Right lung (tissue), 10 donors: ENCODE results near the gene ZNF823. TPM values are rescaled to one million over a fixed set of nuclear protein-coding genes. Genes with fewer than 3 reads are reported as not detected.
"Not testable (repeated sequence)": the region's sequence is repeated elsewhere in the genome, so short reads cannot be mapped to it uniquely, and the experiment has no call there.

Experiments
- DNase-seq, 2 donors: peaks; one replicate each; pipeline ENCODE4 v3.0.0-alpha.2; 2013
- long read RNA-seq, 8 donors: transcript quantifications; one replicate each; lab custom pipeline, GENCODE V29; 2026
- polyA plus RNA-seq, 5 donors: library from polyadenylated mRNA; unstranded; fragments of 120-200 nt; gene quantifications; one replicate each; pipeline versions ENCODE4 v1.2.1 to v1.2.3, GENCODE V29; 2013; ENCODE audit warnings: inconsistent platforms in 1 of 5, low replicate concordance in 1 of 5; ENCODE audit not compliant: insufficient read length in 5 of 5, insufficient read depth in 1 of 5

ZNF823 gene
- polyA plus RNA-seq, result 10 to 100 TPM in 2 of 5 donors, 1 to 10 TPM in 3; 7.0 to 11.0 (median 9.0) TPM
- long read RNA-seq, donor 1, partial matches to known transcripts, result 0 of 2 reads
- long read RNA-seq, donor 1, other reads (novel, unspliced or antisense), result 0 of 2 reads
- long read RNA-seq, donor 2, partial matches to known transcripts, result 0 of 4 reads
- long read RNA-seq, donor 2, other reads (novel, unspliced or antisense), result 0 of 4 reads
- long read RNA-seq, donor 3, partial matches to known transcripts, result 13 of 15 reads
- long read RNA-seq, donor 3, other reads (novel, unspliced or antisense), result 0 of 15 reads
- long read RNA-seq, donor 4, partial matches to known transcripts, result 0 of 1 reads
- long read RNA-seq, donor 4, other reads (novel, unspliced or antisense), result 0 of 1 reads
- long read RNA-seq, donor 5, partial matches to known transcripts, result 16 of 28 reads
- long read RNA-seq, donor 5, other reads (novel, unspliced or antisense), result 7 of 28 reads
- long read RNA-seq, donor 6, partial matches to known transcripts, result 0 of 3 reads
- long read RNA-seq, donor 6, other reads (novel, unspliced or antisense), result 0 of 3 reads
- long read RNA-seq, donor 7, partial matches to known transcripts, result 33 of 34 reads
- long read RNA-seq, donor 7, other reads (novel, unspliced or antisense), result 0 of 34 reads
- long read RNA-seq, donor 8, partial matches to known transcripts, result 0 of 5 reads
- long read RNA-seq, donor 8, other reads (novel, unspliced or antisense), result 0 of 5 reads

DNA sequence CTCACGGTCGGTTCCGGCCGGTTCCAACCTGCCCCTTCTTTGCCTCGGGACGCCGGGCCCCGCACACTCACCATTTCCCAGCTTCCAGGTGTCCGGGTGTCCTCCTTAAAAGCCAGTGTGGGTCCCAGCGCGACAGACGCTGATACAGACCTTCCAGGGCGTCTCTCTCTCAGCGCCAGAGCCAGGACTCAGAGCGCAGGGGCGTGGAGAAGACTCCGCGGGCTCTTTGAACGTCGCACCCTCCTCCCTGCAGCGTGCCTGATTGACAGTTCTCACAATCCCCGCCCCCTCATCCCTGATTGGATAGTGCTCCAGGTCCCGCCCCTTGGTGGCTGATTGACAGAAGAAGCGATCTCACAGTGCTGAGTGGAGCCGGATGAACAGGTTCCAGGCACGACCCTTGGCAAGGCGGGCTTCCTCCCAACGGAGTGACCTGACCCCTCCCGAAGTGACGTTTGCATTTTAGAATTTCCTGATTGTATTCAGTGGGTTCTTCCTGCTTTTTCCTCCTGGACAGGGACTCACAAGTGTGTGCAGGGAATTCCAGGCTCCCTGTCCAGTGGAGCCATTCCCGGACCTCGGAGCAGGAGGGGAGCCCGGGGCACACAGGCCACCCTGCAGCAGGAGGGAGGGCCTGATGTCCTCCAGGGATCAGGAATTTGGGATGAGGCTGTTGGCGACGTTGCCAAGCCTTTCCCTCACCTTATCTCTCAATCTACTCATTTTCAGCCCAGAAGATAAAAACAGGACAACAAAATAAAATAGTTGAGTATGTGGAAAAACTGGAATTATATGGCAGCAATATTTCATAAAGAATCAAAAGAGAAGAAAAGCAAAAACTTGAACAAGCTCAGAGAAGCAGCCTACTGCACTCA is at the start of gene ZNF823:
Gene ZNF823, minus strand, starts transcription at position 201 of the 875 bp plus-strand sequence. Its CDS starts 127 bp downstream, at position 74.
- DNase-seq, result peak; percentile 98 to 99

DNA sequence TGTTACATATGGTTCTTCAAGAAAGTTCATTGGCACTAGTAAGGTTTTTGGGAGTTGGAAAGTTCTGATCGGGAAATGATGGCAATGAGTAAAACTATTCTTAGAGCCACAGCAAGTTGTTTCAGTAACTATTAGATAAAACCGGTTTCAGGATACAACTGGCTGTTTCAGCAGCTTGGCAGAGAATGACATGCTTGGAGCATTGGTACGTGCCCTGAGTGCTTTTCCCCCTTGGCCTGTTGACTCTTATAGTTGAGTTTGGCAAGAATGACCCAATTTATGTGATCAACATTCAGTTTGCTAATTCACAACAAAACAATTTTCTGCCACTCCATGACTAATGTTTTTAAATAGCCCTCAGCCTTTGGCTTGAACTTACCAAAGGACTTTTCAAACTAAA is 48.8 kb upstream of the ZNF823 start:
- no peak for DNase-seq

DNA sequence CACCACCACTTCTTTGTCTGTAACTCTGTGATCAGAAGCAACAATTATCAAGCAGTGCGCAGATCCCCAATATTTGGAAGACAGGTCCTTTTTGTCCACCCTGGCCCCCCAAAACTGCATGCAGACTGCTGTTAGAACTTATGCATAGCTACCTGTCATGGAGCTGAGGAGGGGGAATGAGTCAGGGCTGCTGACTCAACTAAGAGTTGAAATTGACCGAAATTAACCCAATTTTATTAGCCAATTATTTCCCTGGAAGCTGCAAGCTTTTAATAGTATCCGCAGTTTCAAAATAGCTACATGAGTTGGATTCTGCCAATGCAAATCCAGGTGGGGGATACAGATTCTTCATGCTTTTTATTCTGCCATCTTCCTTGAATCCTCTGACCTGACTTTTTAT is 45.6 kb upstream of the ZNF823 start:
- DNase-seq, result no peak

DNA sequence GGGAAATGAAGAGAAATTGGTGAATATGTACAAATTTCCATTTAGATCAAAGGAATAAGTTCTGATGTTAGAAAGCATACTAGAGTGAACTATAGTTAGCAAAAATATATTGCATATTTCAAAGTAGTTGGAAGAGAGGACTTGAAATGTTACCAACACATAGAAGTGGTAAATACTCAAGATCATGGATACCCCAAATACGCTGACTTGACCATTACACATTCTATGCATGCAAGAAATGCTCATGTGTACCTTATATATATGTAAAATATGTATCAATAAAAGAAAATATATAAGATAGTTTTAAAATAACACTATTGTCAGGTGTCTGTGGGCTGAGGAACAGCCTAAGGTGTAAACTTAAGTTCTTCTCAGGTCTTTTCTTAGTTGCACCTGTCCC is 45.0 kb upstream of the ZNF823 start:
- no peak for DNase-seq

DNA sequence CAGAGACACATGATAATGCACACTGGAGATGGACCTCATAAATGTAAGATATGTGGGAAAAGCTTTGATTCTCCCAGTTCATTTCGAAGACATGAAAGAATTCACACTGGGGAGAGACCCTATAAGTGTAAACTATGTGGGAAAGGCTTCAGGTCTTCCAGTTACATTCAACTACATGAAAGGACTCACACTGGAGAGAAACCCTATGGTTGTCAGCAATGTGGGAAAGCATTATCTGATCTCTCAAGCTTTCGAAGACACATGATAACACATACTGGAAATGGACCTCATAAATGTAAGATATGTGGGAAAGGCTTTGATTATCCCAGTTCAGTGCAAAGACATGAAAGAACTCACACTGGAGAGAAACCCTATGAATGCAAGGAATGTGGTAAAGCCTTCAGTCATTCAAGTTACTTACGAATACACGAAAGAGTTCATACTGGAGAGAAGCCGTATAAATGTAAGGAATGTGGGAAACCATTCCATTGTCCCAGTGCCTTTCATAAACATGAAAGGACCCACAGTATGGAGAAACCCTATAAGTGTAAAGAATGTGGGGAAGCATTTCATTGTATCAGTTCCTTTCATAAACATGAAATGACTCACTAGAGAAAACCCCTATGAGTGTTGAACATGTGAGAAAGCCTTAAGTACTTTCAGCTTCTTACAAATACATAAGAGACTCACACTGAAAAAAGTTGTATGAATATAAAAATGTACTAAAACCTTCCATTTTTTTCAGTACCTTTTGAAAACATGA is 42.7 kb upstream of the ZNF823 start:
- DNase-seq, result no peak

DNA sequence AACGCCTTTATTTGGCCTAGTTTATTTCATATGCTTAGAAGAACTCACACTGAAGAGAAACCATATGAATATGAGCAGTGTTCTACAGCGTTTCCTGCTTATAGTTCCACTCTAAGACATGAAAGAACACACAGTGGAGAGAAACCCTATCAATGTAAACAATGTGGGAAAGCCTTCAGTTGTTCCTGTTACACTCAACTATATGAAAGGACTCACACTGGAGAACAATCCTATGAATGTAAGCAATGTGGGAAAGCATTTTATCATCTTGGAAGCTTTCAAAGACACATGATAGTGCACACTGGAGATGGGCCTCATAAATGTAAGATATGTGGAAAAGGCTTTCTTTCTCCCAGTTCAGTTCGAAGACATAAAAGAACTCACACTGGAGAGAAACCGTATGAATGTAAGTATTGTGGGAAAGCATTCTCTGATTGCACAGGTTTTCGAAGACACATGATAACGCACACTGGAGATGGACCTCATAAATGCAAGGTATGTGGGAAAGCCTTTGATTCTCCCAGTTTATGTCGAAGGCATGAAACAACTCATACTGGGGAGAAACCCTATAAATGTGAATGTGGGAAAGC is 41.8 kb upstream of the ZNF823 start:
- DNase-seq, result no peak

DNA sequence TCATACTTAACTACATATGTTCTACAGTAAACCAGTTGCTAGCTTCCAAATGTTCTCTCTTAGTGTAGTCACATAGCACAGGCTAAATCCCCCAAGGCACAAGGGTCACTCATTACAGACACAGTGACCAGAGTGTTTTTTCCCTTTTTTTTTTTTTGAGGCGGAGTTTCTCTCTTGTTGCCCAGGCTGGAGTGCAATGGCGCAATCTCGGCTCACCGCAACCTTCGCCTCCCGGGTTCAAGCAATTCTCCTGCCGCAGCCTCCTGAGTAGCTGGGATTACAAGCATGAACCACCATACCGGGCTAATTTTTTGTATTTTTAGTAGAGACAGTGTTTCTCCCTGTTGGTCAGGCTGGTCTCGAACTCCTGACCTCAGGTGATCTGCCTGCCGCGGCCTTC is 37.9 kb upstream of the ZNF823 start:
- not testable (repeated sequence) for DNase-seq

DNA sequence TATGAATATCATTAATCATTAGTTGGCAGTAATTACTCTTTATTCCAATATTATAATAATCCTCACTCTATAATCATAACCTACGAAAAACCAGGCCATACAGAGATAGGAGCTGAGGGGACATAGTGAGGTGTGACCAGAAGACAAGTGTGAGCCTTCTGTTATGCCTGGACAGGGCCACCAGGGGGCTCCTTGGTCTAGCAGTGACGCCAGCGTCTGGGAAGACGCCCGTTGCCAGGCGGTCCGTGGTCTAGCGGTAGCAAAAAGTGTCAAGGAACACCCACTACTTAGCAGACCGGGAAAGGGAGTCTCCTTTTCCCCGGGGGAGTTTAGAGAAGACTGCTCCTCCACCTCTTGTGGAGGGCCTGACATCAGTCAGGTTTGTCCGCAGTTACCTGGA is 32.8 kb upstream of the ZNF823 start:
- DNase-seq, result not testable (repeated sequence)

DNA sequence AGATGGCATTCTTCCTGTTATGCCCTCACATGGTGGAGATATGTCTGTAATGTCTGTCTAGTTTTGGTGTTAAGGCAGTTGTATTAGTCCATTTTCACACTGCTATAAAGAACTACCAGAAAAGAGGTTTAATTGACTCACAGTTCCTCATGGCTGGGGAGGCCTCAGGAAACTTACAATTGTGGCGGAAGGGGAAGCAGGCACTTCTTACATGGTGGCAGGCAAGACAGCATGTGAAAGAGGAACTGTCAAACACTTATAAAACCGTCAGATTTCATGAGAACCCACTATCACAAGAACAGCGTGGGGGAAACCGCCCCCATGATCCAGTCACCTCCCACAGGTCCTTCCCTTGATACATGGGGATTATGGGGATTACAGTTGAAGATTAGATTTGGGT is 31.2 kb upstream of the ZNF823 start:
- DNase-seq, result no peak

DNA sequence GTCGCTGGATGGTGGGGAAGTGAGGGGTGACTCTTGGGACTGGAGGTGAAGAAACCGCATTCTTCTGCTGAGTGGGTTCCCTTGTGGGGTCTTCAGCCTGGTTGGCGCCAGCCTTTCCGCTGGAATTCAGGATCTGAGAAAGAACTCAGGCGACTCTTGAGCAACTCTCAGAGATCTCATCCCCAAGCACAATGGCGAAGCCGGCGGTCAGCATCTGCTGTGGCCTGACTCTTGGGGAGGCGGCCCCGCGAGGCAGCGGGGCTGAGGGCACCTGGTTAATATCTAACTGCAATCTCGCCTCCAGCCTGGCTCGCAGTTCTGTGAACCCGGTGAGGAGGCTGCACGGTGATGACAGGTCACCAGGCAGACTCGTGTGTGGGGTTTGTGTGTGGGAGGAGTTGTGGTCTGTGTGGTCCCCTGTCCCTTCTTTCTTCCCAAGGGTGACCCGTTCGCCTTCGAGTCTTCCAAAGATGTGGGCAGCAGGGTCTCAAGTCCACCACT is 28.9 kb upstream of the ZNF823 start:
- peak; percentile 28 to 33 for DNase-seq

DNA sequence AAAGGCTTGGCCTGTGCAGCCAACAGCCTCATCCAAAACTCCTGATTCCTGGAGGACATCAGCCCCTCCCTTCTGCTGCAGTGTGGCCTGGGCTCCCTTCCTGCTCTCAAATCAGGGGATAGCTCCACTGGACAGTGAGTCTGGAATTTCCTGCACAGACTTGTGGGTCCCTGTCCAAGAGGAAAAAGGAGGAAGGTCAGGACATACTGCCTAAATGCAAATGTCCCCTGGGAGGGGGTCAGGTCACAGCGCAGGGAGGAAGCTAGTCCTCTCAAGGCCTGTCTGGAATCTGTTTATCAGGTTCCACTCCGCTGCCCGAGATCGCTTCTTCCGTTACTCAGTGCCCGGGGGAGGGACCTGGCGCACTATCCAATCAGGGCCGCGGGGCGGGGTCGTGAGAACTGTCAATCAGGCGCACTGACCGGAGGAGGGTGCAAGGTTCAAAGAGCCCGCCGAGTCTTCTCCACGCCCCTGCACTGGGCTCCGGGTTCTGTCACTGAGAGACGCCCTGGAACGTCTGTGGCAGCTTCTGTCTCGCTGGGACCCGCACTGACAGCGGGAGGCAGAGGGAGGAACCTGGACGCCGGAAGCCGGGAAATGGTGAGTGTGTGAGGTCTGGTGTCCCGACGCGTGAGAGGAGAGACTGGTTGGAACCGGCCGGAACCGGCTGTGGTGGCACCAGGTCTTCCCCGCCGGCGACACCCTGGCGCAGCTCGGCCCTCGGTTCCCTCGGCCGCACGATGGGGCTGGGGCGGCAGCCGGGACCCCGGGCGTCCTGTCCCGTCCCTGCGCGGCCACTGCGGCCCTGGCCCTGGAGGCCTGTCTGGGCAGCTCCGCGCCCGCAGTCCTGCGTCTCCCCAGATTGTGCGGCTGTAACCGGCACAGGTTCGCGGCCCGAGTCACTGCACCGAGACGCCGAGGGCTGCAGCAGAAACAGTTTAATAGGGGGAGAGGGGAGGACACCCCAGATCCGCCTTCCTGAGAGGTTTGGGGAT is 28.1 kb upstream of the ZNF823 start, which contains the start of gene ZNF441:
Gene ZNF441, plus strand, starts transcription at position 404 of the 995 bp plus-strand sequence. Its CDS starts 194 bp downstream, at position 598.
- peak; percentile 96 for DNase-seq

DNA sequence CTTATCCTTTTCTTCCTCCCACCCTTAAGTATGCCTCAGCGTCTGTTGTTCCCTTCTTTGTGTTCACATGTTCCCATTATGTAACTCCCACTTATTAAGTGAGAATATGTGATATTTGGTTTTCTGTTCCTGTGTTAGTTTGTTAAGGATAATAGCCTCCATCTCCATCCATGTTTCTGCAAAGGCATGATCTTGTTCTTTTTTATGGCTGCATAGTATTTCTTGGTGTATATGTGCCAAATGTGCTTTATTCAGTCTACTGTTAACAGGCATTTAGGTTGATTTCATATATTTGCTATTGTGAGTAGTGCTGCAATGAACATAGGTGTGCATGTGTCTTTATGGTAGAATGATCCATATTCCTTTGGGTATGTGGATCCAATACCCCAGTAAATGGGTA is 24.9 kb upstream of the ZNF823 start:
- DNase-seq, result no peak

DNA sequence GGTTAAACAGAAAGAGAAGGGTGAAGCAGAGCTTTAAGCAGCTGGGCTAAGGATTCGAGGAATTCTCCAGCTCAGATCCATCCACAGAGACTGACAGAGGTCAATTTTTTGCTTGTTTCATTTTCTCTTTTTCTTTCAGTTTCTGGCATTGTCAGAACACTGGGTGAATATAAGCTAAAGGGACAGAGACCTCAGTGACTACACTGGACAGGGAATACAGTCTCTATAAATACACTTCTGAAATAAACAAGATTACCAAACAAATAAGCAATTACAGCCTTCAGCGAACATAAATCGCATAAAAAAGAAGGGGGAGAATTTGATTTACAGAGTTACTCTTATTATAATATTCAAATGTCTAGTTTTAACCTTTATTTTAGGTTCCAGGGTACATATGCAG is 24.4 kb upstream of the ZNF823 start:
- no peak for DNase-seq

DNA sequence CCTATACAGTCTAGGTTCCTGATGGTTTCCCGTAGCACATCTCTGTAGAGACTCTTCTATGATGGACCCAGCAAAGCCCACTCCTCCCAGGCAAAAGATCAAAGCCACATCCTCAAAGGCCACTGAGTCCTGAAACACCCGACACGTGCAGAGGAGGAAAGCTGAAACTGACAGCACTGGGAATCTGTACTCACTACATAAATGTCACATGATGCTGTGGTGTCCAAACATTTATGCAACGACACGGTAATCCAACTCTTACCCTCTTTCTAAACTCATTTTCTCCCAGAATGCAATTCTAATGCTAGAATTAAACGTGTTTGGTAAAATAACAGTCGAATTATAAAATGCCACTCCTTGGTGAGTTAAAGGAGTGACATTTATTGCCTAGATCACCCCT is 21.1 kb upstream of the ZNF823 start:
- DNase-seq, result no peak

DNA sequence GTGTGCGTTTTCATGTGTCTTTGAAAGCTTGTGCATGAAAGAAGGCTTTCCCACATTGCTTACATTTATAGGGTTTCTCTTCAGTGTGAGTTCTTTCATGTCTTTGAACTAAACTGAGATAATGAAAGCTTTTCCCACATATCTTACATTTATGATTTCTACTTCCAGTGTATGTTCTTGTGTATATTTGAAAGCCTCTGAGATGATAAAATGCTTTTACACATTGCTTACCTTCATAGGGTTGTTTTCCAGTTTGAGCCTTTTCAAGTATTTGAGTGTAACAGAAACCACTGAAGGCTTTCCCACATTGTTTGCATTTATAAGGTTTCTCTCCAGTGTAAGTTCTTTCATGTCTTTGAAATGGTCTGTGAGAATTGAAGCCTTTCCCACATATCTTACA is 18.2 kb upstream of the ZNF823 start:
- no peak for DNase-seq

DNA sequence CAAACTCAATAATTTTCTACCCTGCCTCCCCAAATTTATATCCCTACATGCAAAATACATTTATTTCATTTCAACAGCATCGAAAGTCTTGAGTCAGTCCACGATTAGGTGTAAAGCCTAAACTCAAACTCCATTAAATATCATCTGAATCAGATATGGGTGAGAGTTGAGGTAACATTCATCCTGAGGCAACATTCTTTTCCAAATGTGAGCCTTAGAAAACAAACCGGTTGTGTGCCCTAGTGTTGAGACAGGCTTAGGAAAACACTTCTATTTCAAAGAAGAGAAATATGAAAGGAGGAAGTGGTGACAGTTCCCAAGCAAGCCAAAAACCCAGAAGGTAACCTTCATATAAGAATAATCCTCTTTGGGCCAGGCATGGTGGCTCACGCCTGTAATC is 15.9 kb upstream of the ZNF823 start:
- no peak for DNase-seq

DNA sequence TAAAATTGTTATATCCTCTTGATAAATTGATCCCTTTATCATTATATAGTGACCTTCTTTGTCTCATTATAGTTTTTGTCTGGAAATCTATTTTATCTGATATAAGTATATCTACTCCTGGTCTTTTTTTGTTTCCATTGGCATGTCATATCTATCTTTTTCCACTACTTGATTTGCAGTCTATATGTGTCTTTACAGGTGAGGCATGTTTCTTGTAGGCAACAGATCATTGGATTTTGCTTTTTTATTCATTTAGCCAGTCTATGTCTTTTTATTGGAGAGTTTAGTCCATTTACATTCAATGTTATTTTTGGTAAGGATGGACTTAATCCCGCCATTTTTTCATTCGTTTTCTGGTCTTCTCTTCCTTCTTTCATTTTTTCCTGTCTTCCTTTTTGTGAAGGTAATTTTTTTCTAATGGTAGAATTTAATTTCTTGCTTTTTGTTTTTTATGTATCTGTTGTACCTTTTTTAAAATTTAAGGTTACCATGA is 13.5 kb upstream of the ZNF823 start:
- no peak for DNase-seq

DNA sequence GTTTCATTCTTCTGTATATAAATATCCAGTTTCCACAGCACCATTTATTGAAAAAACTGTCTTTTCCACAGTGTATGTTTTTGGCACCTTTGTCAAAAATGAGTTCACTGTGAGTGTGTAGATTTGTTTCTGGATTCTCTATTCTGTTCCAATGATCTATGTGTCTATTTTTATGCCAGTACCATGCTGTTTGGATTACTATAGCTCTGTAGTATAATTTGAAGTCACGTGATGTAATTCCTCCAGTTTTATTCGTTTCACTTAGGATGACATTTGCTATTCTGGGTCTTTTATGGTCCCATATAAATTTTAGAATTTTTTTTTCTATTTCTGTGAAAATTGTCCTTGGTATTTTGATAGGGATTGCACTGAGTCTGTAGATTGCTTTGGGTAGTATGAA is 11.0 kb upstream of the ZNF823 start:
- DNase-seq, result no peak

DNA sequence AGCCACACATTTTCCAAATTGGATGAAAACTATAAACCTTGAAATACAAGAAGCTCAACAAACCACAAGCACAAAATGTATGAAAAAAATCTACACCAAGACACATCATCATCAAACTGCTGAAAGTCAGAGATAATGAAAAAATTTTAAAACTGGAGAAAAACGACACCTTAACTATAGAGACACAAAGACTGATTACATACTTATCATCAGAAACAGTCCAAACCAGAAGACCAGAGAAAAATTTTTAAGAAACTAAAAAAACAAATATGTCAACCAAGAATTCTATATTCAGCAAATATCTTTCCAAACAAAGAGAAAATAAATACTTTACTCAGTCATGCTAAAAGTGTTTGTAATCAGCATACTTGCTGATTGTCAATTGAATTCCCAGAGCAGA is 8.5 kb upstream of the ZNF823 start:
- no peak for DNase-seq
